GF-D8 (cell line): ENCODE measurements around the gene RHOJ.

Source experiments
- DNase-seq: peaks from one replicate; lab custom pipeline; 2025; lab: John Stamatoyannopoulos, UW

RHOJ gene

DNA sequence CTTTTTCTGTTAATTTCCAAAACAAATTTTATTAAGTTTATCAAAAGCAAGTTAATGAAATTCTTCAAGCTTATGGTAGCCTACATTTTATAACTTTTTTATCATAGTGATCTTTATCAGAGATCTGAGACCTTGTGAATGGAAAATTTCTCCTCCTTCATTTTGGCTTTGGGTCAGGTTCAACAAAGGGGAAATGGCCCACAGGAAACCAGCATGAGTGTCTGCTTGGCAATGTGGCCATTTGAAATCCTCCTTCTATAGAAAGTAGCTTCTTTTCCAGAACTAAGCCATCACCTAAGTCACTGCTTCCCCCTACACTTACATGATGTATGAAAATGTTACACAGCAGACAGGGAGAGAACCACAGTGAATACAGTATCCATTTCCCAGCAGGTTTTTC is 1.6 kb downstream of the RHOJ start:
- DNase-seq = no peak

DNA sequence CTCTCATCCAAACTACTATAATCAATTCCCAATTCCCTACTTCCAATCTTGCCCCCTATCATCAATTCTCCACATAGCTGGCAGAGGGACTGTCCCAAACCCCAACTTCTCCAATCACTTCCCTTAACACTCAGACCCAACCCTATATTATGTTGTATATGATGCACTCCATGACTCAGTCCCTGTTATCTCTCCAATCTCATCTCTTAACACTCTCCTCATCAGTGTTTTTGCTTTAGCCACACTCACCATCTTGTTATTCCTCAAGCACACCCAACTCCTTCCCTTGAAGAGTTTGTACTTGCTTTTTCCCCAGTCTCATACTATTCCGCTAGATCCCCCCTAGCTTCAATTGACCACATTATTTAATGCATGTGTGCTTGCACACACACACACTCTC is 4.9 kb downstream of the RHOJ start:
- no peak for DNase-seq

DNA sequence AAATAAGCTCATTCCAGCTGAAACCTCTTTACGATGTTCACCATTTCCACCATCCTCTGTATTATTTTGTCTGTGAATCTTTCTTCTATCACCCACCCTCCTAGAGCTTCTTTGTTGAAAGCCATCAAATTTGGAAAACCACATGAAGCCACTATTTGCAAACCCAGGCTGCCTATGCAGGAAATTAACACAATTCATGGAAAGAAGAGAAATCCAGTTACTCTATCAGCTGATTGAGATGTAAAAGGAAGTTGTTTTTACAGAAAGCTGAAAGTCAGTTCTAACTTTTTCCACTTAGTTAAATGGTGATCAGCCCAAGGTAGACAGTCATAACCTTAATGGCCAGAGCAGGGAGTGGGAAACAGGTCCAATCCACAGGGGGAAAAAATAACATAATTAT is 6.6 kb downstream of the RHOJ start:
- no peak for DNase-seq

DNA sequence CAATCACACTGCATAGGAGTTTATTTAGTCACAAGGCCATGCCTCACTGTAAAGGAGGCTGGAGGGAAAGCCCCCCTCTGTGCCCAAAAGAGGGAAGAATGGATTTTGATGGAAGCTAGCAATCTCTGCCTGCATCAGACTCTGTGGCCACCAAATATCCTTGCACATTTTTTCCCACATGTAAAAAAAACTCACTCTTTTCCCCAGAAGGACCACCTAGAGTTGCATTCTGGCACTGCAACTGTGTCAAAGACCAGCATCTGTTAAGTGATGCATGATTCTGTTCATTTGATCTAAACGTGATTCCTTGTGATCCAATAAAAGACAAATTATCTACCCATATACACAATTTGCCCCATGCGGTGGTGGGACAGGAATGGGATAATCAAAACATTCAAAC is 8.0 kb downstream of the RHOJ start:
- no peak for DNase-seq

DNA sequence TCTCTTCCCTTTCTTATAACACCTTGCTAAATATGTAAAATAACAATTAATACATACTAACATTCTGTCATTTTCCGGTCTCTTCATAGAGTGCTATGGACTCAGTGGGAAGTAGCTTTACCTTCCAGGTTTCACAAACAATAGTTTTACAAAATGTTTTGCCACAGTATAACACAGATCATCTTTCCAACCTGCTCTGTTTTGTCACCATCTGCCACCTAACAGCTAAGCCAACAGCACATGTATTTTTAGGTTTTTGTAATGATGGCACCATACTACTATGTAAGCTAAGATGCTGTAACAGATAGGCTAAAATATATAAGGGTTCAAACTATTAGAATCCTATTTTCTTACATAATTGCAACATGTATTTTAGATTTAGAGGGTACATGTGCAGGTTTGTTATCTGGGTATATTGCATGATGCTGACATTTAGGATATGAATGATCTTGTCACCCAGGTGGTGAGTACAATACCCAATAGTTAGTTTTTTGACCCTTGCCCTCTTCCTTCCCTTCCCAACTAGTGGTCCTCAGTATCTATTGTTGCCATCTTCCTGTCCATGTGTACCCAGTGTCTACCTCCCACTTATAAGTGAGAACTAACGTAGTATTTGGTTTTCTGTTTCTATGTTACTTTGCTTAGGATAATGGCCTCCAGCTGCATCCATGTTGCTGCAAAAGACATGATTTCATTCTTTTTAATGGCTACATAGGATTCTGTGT is 8.7 kb downstream of the RHOJ start:
- DNase-seq = no peak

GRCh38 chr14:63214417-63215196 is 10.4 kb downstream of the RHOJ start:
- DNase-seq = no peak

DNA sequence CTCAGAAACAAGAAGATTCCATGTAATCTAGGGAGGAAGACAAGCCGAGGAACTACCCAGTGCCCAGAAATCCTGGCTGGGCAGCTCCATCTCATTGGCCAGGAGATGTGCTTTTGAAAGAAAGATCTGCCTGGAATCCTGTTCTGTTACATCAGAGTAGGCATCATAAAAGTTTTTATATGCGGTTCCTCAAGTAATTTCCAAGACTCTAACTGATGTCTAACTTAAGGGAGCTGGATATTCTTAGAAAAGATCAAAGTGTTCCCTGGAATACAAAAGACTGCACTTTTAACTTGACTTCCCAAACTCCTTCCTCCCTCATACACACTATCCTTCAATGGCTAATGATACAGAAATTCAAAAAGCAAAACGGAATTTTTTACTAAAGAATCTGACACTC is 16.3 kb downstream of the RHOJ start:
- DNase-seq = no peak

DNA sequence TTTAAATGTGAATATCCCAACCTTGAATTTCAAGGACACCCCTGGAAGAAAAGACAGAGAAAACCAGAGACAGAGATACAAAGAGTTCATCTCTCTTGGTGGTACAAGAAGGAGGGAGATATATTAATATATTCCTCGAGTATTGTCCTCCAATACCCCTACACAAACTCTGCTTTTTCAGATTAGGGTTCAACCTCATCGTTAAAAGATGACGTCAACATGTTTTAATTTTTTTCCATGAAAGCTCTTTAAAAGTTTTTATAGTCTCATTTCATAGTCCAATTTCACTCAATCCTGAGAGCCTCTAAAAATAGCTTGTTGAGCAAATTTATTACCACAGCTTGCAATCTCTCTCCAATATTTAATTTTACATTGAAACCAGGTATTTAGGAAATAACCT is 19.4 kb downstream of the RHOJ start:
- no peak for DNase-seq

GRCh38 chr14:63224196-63224595 is 20.0 kb downstream of the RHOJ start:
- DNase-seq = no peak

DNA sequence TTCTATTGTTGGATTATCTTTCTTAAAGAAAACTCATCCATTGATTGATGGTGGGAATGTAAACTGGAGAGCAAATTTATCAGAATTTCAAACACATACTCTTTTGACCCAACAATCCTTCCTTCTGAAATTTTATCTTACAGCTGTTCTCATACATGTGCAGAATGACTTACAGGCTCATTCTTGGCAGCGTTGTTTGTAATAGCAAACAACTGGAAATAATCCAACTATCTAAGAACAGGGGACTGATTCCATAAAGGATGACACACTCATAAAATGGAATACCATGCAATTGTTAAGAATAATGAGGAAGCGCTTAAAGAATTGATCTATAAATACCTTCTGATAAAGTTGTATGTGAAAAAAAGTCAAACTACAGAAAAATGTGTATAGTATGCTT is 24.0 kb downstream of the RHOJ start:
- no peak for DNase-seq

DNA sequence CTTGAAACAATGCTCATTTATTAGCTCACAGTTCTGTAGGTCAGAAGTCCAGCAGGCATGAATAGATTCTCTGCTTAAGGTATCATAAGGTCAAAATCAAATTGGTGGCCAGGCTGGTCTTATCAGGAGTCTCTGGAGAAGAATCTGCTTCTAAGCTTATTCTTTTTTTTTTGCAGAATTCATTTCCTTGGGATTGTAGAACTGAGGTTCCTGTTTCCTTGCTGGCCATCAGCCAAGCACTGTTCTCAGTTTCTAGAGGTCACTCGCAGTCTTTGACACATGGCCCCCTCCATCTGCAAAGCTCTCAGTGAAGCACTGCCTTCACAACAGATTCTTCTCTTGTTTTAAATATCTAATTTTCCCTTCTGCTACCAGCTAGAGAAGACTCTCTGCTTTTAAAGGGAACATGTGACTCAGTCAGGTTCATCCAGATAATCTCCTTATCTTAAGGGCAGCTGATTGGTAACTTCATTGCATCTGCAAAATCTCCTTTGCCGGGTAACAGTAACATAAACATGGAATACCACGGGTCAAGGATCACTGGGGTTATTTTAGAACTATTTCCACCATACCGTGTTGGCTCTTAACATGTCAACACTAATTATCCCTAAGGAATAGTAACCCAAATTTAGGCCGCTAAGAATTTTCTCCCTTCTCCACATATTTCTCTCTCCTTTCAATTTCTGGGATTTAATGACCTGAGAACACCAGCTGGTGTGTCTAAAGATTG is 25.3 kb downstream of the RHOJ start:
- no peak for DNase-seq

DNA sequence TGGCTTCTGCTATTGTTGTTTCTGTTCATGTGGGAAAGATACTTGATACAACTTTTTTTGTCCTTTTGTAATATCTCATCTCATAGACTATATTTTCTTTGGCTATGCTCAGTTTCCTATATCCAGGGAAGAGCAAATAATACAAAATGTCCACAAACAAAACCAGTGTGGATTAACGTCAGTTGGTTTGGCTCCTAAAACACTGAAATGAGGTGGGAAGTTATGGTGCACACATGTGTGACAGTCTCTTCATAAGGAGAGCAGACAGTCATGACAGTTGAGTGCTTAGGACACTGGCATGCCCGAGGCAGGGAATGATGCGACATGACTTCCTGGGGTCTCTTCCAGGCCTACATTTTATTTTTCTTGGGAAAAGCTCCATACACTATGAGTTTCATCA is 27.5 kb downstream of the RHOJ start:
- no peak for DNase-seq

- DNase-seq = no peak
Measured at GRCh38 chr14:63237791-63238190, 33.5 kb downstream of the RHOJ start.

- DNase-seq = no peak
Measured at GRCh38 chr14:63240221-63240620, 36.0 kb downstream of the RHOJ start.

DNA sequence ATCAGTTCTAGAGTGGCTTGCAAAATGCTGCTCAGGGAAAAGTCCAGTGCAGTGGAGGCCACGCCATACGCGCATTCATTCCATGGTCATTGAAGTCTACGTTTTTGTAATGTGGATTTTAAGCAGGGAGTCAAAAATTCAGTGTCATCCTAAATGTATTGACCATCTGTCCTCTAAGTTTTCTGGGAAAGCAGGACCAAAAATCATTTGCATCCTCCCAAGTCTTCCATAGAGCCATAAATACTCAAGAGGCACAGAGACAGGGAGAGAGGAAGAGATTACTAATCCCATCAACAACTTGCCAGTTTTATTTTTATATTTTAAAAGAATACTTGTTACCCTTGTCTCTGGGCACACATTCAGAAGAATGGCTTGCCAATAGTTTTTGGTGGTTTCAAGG is 36.9 kb downstream of the RHOJ start:
- DNase-seq = no peak

- no peak for DNase-seq
Measured at GRCh38 chr14:63243646-63244045, 39.4 kb downstream of the RHOJ start.

GRCh38 chr14:63245893-63246292 is 41.6 kb downstream of the RHOJ start:
- no peak for DNase-seq

DNA sequence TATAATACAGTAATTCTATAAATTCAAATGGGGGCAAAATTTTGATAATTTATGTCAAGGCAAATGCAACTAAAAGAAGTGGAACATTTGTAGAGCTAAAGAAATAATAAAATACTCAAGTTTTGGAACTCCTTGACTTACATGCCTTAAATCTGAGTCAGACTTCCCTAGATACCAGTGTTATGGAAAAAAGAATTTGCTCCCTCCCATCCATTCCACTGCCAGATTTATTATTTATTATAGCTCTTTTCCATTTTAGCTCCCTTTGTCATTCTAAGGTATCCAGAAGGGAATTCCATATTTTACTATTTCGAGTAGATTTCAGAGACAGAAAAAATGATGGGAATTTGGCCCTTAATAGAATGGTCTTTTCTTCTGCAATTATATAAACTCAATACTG is 44.0 kb downstream of the RHOJ start:
- DNase-seq = no peak

DNA sequence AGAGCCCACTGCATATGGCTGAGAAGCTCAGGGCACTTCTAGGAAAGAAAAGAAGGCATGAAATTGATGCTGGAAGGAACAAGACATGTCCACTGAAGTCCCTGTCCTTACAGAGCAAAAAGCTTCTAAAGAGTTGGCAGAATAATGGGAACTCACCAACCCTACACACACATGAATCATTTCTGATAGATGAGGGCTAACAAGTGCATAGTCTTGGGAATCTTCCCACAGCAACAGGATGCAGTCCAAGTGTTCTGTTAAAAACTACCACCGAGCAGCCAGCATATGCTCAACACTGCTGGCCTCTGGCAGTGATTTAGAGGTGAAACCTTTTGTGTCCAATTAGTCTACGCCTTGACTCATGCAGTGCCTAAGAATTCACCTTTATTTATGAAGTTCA is 44.8 kb downstream of the RHOJ start:
- no peak for DNase-seq

- DNase-seq = no peak
Measured at GRCh38 chr14:63257299-63257698, 53.1 kb downstream of the RHOJ start.

DNA sequence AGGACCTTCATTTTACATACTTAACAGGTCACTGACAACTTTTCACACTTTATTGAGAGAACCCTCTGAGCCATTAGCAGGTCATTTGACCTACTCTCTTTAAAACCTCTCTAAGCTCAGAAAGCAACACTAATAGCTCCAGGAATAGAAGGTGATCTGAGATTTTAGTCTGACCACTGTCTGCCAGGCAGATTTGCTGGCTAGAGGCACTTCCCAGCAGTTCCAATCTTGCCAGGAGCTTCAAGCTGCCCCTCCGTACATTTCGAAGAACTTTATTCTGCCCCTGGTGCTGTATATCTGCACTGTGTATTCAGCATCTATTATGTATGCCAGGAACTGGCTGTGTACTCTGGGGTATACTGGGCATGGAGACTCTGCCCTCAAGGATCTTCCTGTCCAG is 58.2 kb downstream of the RHOJ start:
- DNase-seq = no peak

DNA sequence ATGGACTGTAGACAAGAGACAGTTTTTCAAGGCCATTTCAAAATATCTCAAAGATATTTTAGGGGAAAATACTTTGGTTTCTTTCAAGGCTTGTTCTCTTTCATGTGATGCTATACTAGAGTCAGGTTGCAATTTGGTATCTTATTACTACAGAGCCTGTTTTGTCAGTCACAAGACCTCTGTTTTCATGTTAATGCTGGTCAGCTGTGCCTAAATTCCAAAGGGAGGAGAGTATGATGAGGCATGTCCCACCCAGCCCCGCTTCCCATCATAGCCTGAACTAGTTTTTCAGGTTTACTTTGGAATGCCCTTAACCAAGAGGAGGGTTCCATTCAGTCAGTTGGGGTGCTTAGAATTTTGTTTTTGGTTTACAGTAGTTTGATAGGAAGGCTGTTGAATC is 61.9 kb downstream of the RHOJ start:
- DNase-seq = no peak

GRCh38 chr14:63267171-63267570 is 62.9 kb downstream of the RHOJ start:
- DNase-seq = no peak
